Hematopoietic multipotent progenitor cell treated with erythropoietin and hydrocortisone succinate and interleukin-3 and kit ligand, for 8 days (in vitro differentiated cells): ENCODE measurements around the gene AHCYL1.
"Not testable (repeated sequence)": the region's sequence is repeated elsewhere in the genome, so short reads cannot be mapped to it uniquely, and the experiment has no call there.

Experiments used
- DNase-seq: peaks from one replicate; pipeline ENCODE4 v3.0.0-alpha.2; 2015

Gene AHCYL1

GRCh38 chr1:109984456-109985246, at the start of gene AHCYL1:
Gene AHCYL1, plus strand, starts transcription at chr1:109984765. Its CDS starts 288 bp downstream, at chr1:109985053.
- peak; percentile 98 for DNase-seq

GRCh38 chr1:109935451-109935900, 49.1 kb upstream of the AHCYL1 start:
- DNase-seq: no peak

GRCh38 chr1:109937738-109938137, 46.8 kb upstream of the AHCYL1 start:
- no peak for DNase-seq

GRCh38 chr1:109938556-109938955, 46.0 kb upstream of the AHCYL1 start:
- no peak for DNase-seq

- DNase-seq: no peak
Observed at GRCh38 chr1:109942434-109942833, 42.1 kb upstream of the AHCYL1 start.

GRCh38 chr1:109944541-109944940, 40.0 kb upstream of the AHCYL1 start:
- no peak for DNase-seq

GRCh38 chr1:109946511-109946910, 38.1 kb upstream of the AHCYL1 start:
- DNase-seq: no peak

GRCh38 chr1:109947582-109948284, 36.8 kb upstream of the AHCYL1 start:
- DNase-seq: no peak

GRCh38 chr1:109948285-109948630, 36.3 kb upstream of the AHCYL1 start:
- no peak for DNase-seq

GRCh38 chr1:109950038-109950437, 34.5 kb upstream of the AHCYL1 start:
- no peak for DNase-seq

- DNase-seq: no peak
Observed at GRCh38 chr1:109950509-109950908, 34.1 kb upstream of the AHCYL1 start.

GRCh38 chr1:109951501-109951900, 33.1 kb upstream of the AHCYL1 start:
- not testable (repeated sequence) for DNase-seq

- DNase-seq: no peak
Observed at GRCh38 chr1:109954041-109954512, 30.5 kb upstream of the AHCYL1 start.

GRCh38 chr1:109959632-109959973, 25.0 kb upstream of the AHCYL1 start:
- no peak for DNase-seq

- DNase-seq: no peak
Observed at GRCh38 chr1:109959974-109960744, 24.4 kb upstream of the AHCYL1 start.

- no peak for DNase-seq
Observed at GRCh38 chr1:109960745-109961094, 23.8 kb upstream of the AHCYL1 start.

- no peak for DNase-seq
Observed at GRCh38 chr1:109963864-109964263, 20.7 kb upstream of the AHCYL1 start.

GRCh38 chr1:109969146-109969829, 15.3 kb upstream of the AHCYL1 start:
- no peak for DNase-seq

GRCh38 chr1:109969907-109970306, 14.7 kb upstream of the AHCYL1 start:
- no peak for DNase-seq

GRCh38 chr1:109971559-109971958, 13.0 kb upstream of the AHCYL1 start:
- DNase-seq: no peak

GRCh38 chr1:109974191-109974590, 10.4 kb upstream of the AHCYL1 start:
- DNase-seq: no peak

GRCh38 chr1:109975718-109976117, 8.8 kb upstream of the AHCYL1 start:
- no peak for DNase-seq

GRCh38 chr1:109976762-109977161, 7.8 kb upstream of the AHCYL1 start:
- no peak for DNase-seq
